ENCODE data around the gene CEP70.

The CEP70 gene

GRCh38 chr3:138477801-138478200, 116.3 kb downstream of the CEP70 start:
- Histone ChIP-seq H3K4me1 (ENCODE audit: control insufficient read depth in 1 of 2, insufficient read depth in 2 of 2, low read length in 2 of 2) (peaks cover 0 to 3% of the 10 kb centered on the region in 2 experiments), H3K36me3 (ENCODE audit: control insufficient read depth in 1 of 2, insufficient read depth in 2 of 2, low read length in 2 of 2) (peaks cover 0 to 2% of the 10 kb centered on the region in 2 experiments), H4K8ac (ENCODE audit: low read depth, low read length) (no peak overlapping the region), H4K12ac (ENCODE audit: low read depth, low read length) (no peak overlapping the region), H3K18ac (ENCODE audit: low read length) (no peak overlapping the region), H3K4ac (ENCODE audit: low read depth, low read length) (no peak overlapping the region), H3K23ac (ENCODE audit: low read length) (no peak overlapping the region), H2AFZ (ENCODE audit: insufficient read depth, low read length, poor library complexity) (no peak overlapping the region), H3K14ac (ENCODE audit: low read length) (no peak overlapping the region), H4K91ac (ENCODE audit: low read depth, low read length) (no peak overlapping the region), H3K9me3 (ENCODE audit: insufficient read depth, low read depth, low read length) (no peaks in the 10 kb centered on the region), H3K27ac (ENCODE audit: low read depth, low read length) (no peak overlapping the region), H3K9ac (ENCODE audit: low read length) (no peak overlapping the region), H2AK5ac (ENCODE audit: low read length) (no peak overlapping the region), H2BK120ac (ENCODE audit: insufficient read depth, low read length, poor library complexity) (no peak overlapping the region), H3K27me3 (ENCODE audit: insufficient read depth, low read length) (no peaks in the 10 kb centered on the region), H3K4me3 (ENCODE audit: low read depth, low read length) (no peak overlapping the region), H2BK5ac (ENCODE audit: low read depth, low read length, poor library complexity) (no peak overlapping the region), H2BK12ac (ENCODE audit: low read length) (no peak overlapping the region), H3K79me2 (ENCODE audit: control insufficient read depth, insufficient read depth, low read length, poor library complexity) (no peaks in the 10 kb centered on the region), H3K4me2 (ENCODE audit: low read length) (no peak overlapping the region), H3K79me1 (ENCODE audit: low read length) (no peaks in the 10 kb centered on the region)
- no peak for DNase-seq
- no CpG with 5 or more reads among the region's 3 CpGs for WGBS (ENCODE audit: extremely low coverage, insufficient coverage, insufficient read length)

GRCh38 chr3:138477120-138477519, 116.9 kb downstream of the CEP70 start:
- H3K27ac ChIP-seq (ENCODE audit: low read depth, low read length): no peak overlapping the region
- no peak overlapping the region for H2BK12ac ChIP-seq (ENCODE audit: low read length)
- no peak overlapping the region for H2BK120ac ChIP-seq (ENCODE audit: insufficient read depth, low read length, poor library complexity)
- no peaks in the 10 kb centered on the region for H3K79me2 ChIP-seq (ENCODE audit: control insufficient read depth, insufficient read depth, low read length, poor library complexity)
- H4K91ac ChIP-seq (ENCODE audit: low read depth, low read length): no peak overlapping the region
- no peak overlapping the region for H3K23ac ChIP-seq (ENCODE audit: low read length)
- H2AK5ac ChIP-seq (ENCODE audit: low read length): no peak overlapping the region
- H3K14ac ChIP-seq (ENCODE audit: low read length): no peak overlapping the region
- H3K4me2 ChIP-seq (ENCODE audit: low read length): no peak overlapping the region
- peaks cover 0 to 3% of the 10 kb centered on the region in 2 experiments for H3K4me1 ChIP-seq (ENCODE audit: control insufficient read depth in 1 of 2, insufficient read depth in 2 of 2, low read length in 2 of 2)
- H3K4ac ChIP-seq (ENCODE audit: low read depth, low read length): no peak overlapping the region
- H3K36me3 ChIP-seq (ENCODE audit: control insufficient read depth in 1 of 2, insufficient read depth in 2 of 2, low read length in 2 of 2): peaks cover 0 to 7% of the 10 kb centered on the region in 2 experiments
- no peak overlapping the region for H3K9ac ChIP-seq (ENCODE audit: low read length)
- H3K27me3 ChIP-seq (ENCODE audit: insufficient read depth, low read length): no peaks in the 10 kb centered on the region
- H2AFZ ChIP-seq (ENCODE audit: insufficient read depth, low read length, poor library complexity): no peak overlapping the region
- no peaks in the 10 kb centered on the region for H3K79me1 ChIP-seq (ENCODE audit: low read length)
- no peak overlapping the region for H3K4me3 ChIP-seq (ENCODE audit: low read depth, low read length)
- no peak overlapping the region for H4K12ac ChIP-seq (ENCODE audit: low read depth, low read length)
- H3K9me3 ChIP-seq (ENCODE audit: insufficient read depth, low read depth, low read length): no peaks in the 10 kb centered on the region
- no peak overlapping the region for H4K8ac ChIP-seq (ENCODE audit: low read depth, low read length)
- no peak overlapping the region for H3K18ac ChIP-seq (ENCODE audit: low read length)
- DNase-seq: peak; percentile 18 to 35
- no peak overlapping the region for H2BK5ac ChIP-seq (ENCODE audit: low read depth, low read length, poor library complexity)

GRCh38 chr3:138476526-138476925, 117.5 kb downstream of the CEP70 start:
- H3K4me3 ChIP-seq (ENCODE audit: low read depth, low read length): no peak overlapping the region

GRCh38 chr3:138474163-138474562, 119.9 kb downstream of the CEP70 start:
- Histone ChIP-seq H3K4ac (ENCODE audit: low read depth, low read length) (no peak overlapping the region), H2AFZ (ENCODE audit: insufficient read depth, low read length, poor library complexity) (no peak overlapping the region), H4K91ac (ENCODE audit: low read depth, low read length) (no peak overlapping the region), H3K27me3 (ENCODE audit: insufficient read depth, low read length) (no peaks in the 10 kb centered on the region), H3K79me2 (ENCODE audit: control insufficient read depth, insufficient read depth, low read length, poor library complexity) (no peaks in the 10 kb centered on the region), H3K4me1 (ENCODE audit: control insufficient read depth in 1 of 2, insufficient read depth in 2 of 2, low read length in 2 of 2) (peaks cover 10 to 15% of the 10 kb centered on the region in 2 experiments), H3K23ac (ENCODE audit: low read length) (no peak overlapping the region), H2BK5ac (ENCODE audit: low read depth, low read length, poor library complexity) (no peak overlapping the region), H3K27ac (ENCODE audit: low read depth, low read length) (no peak overlapping the region), H2BK12ac (ENCODE audit: low read length) (no peak overlapping the region), H3K9ac (ENCODE audit: low read length) (no peak overlapping the region), H3K9me3 (ENCODE audit: insufficient read depth, low read depth, low read length) (no peaks in the 10 kb centered on the region), H3K36me3 (ENCODE audit: control insufficient read depth in 1 of 2, insufficient read depth in 2 of 2, low read length in 2 of 2) (peaks cover 4 to 8% of the 10 kb centered on the region in 2 experiments), H3K79me1 (ENCODE audit: low read length) (peaks cover 2% of the 10 kb centered on the region), H3K4me2 (ENCODE audit: low read length) (no peak overlapping the region), H3K14ac (ENCODE audit: low read length) (no peak overlapping the region), H2AK5ac (ENCODE audit: low read length) (no peak overlapping the region), H2BK120ac (ENCODE audit: insufficient read depth, low read length, poor library complexity) (no peak overlapping the region), H4K12ac (ENCODE audit: low read depth, low read length) (no peak overlapping the region), H3K18ac (ENCODE audit: low read length) (no peak overlapping the region), H3K4me3 (ENCODE audit: low read depth, low read length) (no peak overlapping the region), H4K8ac (ENCODE audit: low read depth, low read length) (no peak overlapping the region)
- WGBS (ENCODE audit: extremely low coverage, insufficient coverage, insufficient read length): no CpG with 5 or more reads among the region's 6 CpGs
- no peak for DNase-seq

More at GRCh38 chr3:138476526-138476925, 117.5 kb downstream of the CEP70 start:
- Histone ChIP-seq H3K14ac (ENCODE audit: low read length) (no peak overlapping the region), H2AFZ (ENCODE audit: insufficient read depth, low read length, poor library complexity) (no peak overlapping the region), H2BK12ac (ENCODE audit: low read length) (no peak overlapping the region), H3K79me1 (ENCODE audit: low read length) (no peaks in the 10 kb centered on the region), H3K18ac (ENCODE audit: low read length) (no peak overlapping the region), H3K4me2 (ENCODE audit: low read length) (no peak overlapping the region), H2AK5ac (ENCODE audit: low read length) (no peak overlapping the region), H3K36me3 (ENCODE audit: control insufficient read depth in 1 of 2, insufficient read depth in 2 of 2, low read length in 2 of 2) (peaks cover 0 to 8% of the 10 kb centered on the region in 2 experiments), H3K9me3 (ENCODE audit: insufficient read depth, low read depth, low read length) (no peaks in the 10 kb centered on the region), H3K27ac (ENCODE audit: low read depth, low read length) (no peak overlapping the region), H3K4ac (ENCODE audit: low read depth, low read length) (no peak overlapping the region), H3K27me3 (ENCODE audit: insufficient read depth, low read length) (no peaks in the 10 kb centered on the region), H3K79me2 (ENCODE audit: control insufficient read depth, insufficient read depth, low read length, poor library complexity) (no peaks in the 10 kb centered on the region), H2BK5ac (ENCODE audit: low read depth, low read length, poor library complexity) (no peak overlapping the region), H3K4me1 (ENCODE audit: control insufficient read depth in 1 of 2, insufficient read depth in 2 of 2, low read length in 2 of 2) (peaks cover 0 to 3% of the 10 kb centered on the region in 2 experiments), H2BK120ac (ENCODE audit: insufficient read depth, low read length, poor library complexity) (no peak overlapping the region), H4K91ac (ENCODE audit: low read depth, low read length) (no peak overlapping the region), H4K12ac (ENCODE audit: low read depth, low read length) (no peak overlapping the region), H3K9ac (ENCODE audit: low read length) (no peak overlapping the region), H3K23ac (ENCODE audit: low read length) (no peak overlapping the region), H4K8ac (ENCODE audit: low read depth, low read length) (no peak overlapping the region)
- WGBS (ENCODE audit: extremely low coverage, insufficient coverage, insufficient read length): no CpG with 5 or more reads among the region's 2 CpGs
- peak in 1 of 2 donors; percentile 34 for DNase-seq

Measured in trophoblast cell (in vitro differentiated cells and primary cell).